GM12873 (cell line): ENCODE results near the gene OPCML.

Experiments
- TF ChIP-seq, protein P1 (sequence below): IDR thresholded peaks from 2 replicates; pipeline ENCODE4 v1.5.1; 2012; ENCODE audit warnings: low read depth, mild to moderate bottlenecking, moderate library complexity, low read length, control low read depth; ENCODE audit not compliant: insufficient read depth; ENCODE audit errors: missing control alignments

OPCML gene

DNA sequence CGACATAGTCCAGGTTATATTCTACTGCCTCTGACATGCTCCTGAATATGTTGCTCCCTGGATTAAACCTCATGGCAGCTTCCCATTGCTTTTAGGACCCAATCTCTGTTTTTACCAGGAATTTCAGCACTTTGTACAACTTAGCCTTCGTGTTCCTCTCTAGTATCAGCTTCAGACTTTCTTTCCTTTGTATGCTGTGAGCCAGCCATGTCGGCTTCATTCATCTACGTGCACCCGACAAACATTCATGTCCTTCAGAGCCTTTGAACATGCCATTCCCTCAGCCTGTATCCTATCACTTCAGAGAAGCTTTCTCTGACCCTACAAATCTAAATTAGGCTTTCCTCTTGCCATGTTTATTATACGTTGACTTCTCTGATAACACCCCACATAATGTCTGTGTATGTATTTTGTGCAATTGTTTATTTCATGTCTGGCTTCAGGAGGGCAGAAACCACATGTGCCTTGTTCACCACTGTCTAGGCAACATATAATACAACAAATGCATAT lies 743.4 kb downstream of the OPCML start:
- TF ChIP-seq, protein P1, sequence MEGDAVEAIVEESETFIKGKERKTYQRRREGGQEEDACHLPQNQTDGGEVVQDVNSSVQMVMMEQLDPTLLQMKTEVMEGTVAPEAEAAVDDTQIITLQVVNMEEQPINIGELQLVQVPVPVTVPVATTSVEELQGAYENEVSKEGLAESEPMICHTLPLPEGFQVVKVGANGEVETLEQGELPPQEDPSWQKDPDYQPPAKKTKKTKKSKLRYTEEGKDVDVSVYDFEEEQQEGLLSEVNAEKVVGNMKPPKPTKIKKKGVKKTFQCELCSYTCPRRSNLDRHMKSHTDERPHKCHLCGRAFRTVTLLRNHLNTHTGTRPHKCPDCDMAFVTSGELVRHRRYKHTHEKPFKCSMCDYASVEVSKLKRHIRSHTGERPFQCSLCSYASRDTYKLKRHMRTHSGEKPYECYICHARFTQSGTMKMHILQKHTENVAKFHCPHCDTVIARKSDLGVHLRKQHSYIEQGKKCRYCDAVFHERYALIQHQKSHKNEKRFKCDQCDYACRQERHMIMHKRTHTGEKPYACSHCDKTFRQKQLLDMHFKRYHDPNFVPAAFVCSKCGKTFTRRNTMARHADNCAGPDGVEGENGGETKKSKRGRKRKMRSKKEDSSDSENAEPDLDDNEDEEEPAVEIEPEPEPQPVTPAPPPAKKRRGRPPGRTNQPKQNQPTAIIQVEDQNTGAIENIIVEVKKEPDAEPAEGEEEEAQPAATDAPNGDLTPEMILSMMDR = no peak

DNA sequence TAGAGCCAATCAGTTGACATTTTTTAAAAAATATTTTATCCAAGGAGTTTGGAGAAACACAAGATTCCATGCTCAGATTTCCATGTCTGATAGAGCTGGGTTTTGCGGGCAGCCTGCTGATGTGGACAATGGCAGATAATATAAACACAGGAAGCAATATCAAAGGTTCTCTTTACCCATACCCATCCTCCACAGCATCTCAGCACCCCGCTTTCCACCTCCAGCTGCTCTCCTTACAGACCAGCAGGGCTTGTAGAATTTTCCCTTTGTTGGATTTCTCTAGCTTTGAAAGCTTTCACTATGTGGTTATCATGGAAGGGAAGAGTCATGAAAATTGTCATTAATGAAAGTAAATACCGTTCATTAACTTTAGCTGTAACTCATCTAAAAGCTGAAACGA lies 746.4 kb downstream of the OPCML start:
- TF ChIP-seq, protein P1 = no peak

DNA sequence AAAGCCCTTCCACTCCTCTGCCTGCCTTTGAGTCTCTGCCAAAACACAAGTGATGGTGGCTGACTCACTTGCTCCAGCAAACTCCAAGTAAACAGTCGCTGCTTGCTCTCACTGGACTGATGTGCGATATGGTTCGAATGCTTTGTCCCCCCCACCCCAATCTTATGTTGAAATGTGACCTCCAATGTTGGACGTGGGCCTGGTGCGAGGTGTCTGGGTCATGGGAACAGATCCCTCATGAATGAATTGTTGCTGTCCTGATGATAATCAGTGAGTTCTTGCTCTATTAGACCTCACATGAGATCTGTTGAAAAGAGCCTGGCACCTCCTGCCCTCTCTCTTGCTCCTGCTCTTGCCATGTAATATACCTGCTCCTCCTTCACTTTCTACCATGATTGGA lies 747.9 kb downstream of the OPCML start:
- TF ChIP-seq, protein P1 = no peak

DNA sequence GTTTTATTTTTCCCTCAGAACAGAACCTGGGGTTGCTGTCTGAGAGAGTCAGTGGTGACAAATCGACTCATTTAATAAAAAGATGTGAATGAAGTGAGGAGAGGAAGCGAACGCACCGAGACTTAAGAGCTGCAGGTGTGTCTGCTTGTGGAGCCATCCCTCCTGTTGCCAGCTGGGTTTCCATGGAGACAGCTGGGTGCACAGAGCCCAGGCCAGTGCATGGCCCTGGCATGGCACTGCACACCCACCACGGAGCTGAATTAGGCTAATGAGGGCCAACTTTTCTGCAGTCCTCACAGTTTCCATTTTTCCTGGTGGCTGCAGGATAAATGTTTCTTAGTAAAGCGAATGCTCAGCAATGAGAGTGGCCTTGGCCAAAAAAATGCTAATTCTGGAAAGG lies 750.2 kb downstream of the OPCML start:
- TF ChIP-seq, protein P1 = no peak

DNA sequence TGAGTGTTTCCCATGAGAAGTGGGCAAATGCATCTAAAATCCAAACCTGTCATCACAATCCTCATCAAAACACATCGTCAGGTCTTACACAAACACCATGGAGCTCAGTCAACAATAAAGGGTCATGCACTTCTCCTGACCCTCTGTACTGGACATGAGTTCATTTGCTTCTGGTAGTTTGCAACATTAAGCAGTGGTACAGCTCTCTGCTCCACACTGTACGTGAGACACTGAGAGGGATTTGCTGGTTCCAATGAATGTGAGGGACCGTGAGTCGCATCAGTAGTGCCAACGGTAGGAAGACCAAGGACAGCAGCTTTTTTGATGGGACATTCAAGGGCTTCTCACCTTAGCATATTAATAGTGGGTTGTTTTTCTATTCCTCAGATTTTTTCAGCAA lies 752.3 kb downstream of the OPCML start:
- TF ChIP-seq, protein P1 = no peak

- TF ChIP-seq, protein P1 = no peak
Observed at GRCh38 chr11:132779497-132779896, 752.8 kb downstream of the OPCML start.

DNA sequence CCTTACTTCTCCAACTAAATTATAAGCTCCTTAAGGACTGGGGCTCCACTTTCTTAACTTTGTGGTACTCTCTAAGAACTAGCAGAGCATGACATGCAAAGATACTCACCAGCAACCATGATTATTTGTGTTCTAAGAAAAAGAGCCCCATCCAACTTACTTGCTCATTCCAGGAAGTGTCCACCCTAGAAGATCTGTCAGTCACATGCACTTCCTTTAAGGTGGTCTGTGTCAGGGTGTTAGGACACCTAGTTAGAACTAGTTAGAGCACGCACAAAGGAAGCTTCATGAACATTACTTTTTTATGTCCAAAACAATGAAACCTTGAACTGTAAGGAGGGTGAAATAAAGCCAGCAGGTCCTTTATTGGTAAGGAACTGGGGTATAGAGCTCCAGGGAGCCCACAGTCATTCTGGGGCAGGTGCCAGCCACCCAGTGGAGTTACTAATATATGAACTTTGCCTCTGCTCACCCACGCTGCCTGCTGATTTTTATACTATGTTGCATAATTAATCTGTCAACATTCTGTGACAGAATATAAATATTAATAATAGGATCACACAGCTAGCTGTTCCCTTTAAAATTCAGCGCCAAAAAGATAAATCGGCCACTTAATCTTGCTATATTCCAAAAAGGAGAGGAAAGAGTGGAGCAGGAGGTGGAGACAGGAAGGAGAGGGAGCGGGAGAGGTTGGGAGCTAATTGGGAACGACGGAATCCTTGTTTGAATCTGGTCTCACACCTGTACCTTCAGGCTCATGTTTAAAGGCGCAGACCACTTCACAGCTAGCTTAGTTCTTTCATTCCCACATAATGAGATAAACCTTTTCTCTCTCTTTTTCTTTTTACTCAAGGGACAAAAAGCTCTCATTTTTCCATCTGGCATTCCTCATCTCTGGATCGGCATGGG lies 755.0 kb downstream of the OPCML start:
- TF ChIP-seq, protein P1 = no peak
